HL-60 (cell line): ENCODE results near the gene ANKRD23.

Experiments
- DNase-seq, 2 experiments: peaks; one replicate each; pipeline ENCODE4 v3.0.0-alpha.2; 2010 to 2020; ENCODE audit warnings: low read depth in 1 of 2, low spot score in 1 of 2
- H3K27ac ChIP-seq: fragments of 250-450 bp; sonication (Bioruptor Pico); replicated peaks from 2 replicates; pipeline ENCODE4 v1.5.1; 2020; ENCODE audit warnings: mild to moderate bottlenecking, moderate library complexity
- H3K27me3 ChIP-seq: fragments of 250-450 bp; sonication (Bioruptor Pico); 2 replicates; pipeline ENCODE4 v1.5.1; 2021; ENCODE audit warnings: mild to moderate bottlenecking, moderate library complexity; ENCODE audit not compliant: insufficient read depth, poor library complexity, severe bottlenecking
- H3K4me3 ChIP-seq: replicated peaks from 2 replicates; pipeline ENCODE4 v1.5.1; 2011; ENCODE audit warnings: mild to moderate bottlenecking, control low read depth, low read length; ENCODE audit not compliant: insufficient read depth
- CTCF ChIP-seq: IDR thresholded peaks from one replicate; pipeline ENCODE4 v1.5.1; 2011; ENCODE audit warnings: low read length, control low read depth, inconsistent platforms; ENCODE audit not compliant: insufficient read depth
- GABPA ChIP-seq: IDR thresholded peaks from 2 replicates; pipeline ENCODE4 v1.6.1; 2012; ENCODE audit warnings: low read depth
- POLR2AphosphoS5 ChIP-seq: IDR thresholded peaks from 2 replicates; pipeline ENCODE4 v1.6.1; 2012; ENCODE audit warnings: low read depth
- SPI1 ChIP-seq: IDR thresholded peaks from 2 replicates; pipeline ENCODE4 v1.6.1; 2012; ENCODE audit warnings: low read depth, mild to moderate bottlenecking, borderline replicate concordance
- TF ChIP-seq, protein P1 (sequence below): IDR thresholded peaks from 2 replicates; pipeline ENCODE4 v1.6.1; 2012; ENCODE audit warnings: low read depth; ENCODE audit not compliant: insufficient replicate concordance

Gene ANKRD23

DNA sequence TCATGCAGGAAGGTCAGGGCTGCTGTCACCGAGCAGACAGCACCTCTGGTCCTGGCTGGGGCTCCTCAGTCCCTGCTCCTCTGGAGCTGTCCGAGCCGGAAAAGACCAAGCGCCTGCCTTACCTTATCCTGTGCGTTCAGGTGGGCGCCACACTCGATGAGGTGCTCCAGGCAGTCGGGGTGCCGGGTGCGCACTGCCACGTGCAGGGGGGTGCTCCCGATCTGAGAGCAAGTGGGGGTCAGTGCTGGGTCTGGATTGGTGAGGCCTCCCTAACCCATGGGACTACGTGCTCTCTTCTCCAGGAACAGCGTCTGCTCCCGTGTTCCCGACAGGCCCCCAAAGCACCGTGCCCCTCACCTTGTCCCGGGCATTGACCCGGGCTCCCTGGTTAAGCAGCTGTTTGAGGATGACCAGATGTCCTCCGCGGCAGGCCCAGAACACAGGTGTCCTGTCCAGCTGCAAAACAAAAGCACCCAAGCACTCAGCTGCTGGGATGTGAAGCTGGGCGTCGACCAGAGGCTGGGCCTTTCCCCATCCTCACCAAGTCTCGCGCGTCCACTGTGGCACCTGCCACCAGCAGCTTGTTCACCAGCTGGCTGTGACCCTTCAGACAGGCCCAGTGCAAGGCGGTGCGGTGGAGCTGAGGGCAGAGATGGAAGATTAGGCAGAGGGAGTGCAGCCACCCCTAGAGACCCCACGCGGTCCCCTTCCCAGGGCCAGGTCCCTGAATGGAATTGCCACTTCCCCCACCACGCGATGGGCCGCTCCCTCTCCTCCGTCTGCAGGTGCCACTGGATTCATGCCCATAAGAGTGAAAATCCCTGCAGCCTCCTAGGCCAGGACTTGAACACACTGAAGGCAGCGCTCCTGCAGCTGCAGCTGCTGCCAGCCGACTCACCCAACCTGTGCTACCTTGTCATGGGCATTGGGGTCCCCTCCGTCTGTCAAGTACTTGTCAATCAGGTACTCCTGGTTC is 3.7 kb downstream of the ANKRD23 start:
- peak overlapping the region; percentile 38 for H3K27ac ChIP-seq
- TF ChIP-seq CTCF (no peak), GABPA (no peak), SPI1 (no peak), POLR2AphosphoS5 (no peak)
- TF ChIP-seq, protein P1, sequence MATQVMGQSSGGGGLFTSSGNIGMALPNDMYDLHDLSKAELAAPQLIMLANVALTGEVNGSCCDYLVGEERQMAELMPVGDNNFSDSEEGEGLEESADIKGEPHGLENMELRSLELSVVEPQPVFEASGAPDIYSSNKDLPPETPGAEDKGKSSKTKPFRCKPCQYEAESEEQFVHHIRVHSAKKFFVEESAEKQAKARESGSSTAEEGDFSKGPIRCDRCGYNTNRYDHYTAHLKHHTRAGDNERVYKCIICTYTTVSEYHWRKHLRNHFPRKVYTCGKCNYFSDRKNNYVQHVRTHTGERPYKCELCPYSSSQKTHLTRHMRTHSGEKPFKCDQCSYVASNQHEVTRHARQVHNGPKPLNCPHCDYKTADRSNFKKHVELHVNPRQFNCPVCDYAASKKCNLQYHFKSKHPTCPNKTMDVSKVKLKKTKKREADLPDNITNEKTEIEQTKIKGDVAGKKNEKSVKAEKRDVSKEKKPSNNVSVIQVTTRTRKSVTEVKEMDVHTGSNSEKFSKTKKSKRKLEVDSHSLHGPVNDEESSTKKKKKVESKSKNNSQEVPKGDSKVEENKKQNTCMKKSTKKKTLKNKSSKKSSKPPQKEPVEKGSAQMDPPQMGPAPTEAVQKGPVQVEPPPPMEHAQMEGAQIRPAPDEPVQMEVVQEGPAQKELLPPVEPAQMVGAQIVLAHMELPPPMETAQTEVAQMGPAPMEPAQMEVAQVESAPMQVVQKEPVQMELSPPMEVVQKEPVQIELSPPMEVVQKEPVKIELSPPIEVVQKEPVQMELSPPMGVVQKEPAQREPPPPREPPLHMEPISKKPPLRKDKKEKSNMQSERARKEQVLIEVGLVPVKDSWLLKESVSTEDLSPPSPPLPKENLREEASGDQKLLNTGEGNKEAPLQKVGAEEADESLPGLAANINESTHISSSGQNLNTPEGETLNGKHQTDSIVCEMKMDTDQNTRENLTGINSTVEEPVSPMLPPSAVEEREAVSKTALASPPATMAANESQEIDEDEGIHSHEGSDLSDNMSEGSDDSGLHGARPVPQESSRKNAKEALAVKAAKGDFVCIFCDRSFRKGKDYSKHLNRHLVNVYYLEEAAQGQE, result no peak
- H3K27me3 ChIP-seq, result no peaks in the 10 kb centered on the region
- H3K4me3 ChIP-seq, result no peak overlapping the region
- no peak for DNase-seq

- DNase-seq, result peak; percentile 82 to 89
- H3K27me3 ChIP-seq, result no peaks in the 10 kb centered on the region
- TF ChIP-seq CTCF, result no peak
- TF ChIP-seq GABPA, result no peak
- TF ChIP-seq, protein P1, result no peak
- TF ChIP-seq SPI1, result peak; percentile 12; the same call in 1 of the 2 replicates
- peak; percentile 60 for TF ChIP-seq POLR2AphosphoS5
- peak overlapping the region; percentile 38 for H3K27ac ChIP-seq
- H3K4me3 ChIP-seq, result peak overlapping the region; percentile 19
Measured at GRCh38 chr2:96839293-96839874, 4.4 kb downstream of the ANKRD23 start.

DNA sequence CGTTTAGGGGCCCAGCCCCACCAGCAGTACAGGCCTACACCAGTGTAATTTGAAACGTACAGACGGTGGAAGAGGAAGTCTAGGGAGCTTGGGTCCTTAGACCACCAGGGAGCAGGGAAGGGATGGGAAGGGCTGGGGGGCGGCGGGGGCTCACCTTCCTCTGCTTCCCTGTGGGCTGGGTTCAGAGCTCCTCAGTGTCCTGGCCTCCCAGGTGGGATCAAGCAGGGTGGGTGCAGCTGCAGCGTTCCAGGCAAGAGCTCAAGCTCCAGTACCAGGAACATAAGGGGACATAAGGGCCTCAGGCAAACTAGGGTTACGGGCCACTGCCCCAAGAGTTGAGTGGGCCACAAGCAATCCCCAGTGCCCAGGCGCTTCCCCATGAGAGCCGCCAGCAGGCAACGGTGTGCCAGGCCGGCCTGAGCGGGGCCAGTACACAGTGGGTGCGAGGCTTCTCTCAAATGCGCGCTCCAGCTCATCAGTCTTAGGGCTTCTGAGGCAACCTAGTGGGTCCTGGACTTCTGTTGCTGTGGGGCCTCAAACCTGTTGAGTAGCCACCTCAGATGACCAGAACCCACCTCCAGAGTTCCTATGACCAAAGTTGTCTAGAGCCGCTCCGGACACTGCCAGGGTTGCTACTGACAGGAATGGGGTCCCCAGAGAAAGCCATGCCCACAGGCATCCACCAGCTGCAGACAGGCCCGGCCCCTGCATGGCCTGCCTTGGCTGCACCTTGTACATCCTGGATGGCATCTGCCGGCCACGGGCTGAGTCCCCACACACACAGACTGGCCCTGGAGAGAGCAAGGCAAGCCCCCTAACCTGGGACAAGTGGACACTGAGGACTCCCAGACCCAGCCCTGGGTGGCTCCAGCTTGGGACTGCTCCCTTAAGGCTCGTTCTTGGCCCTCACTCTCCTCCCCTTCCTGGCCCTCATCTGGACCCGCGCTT is 5.2 kb downstream of the ANKRD23 start:
- no peaks in the 10 kb centered on the region for H3K27me3 ChIP-seq
- H3K4me3 ChIP-seq, result no peak overlapping the region
- no peak for DNase-seq
- no peak overlapping the region for H3K27ac ChIP-seq
- TF ChIP-seq, protein P1, result no peak
- no peak for TF ChIP-seq SPI1
- TF ChIP-seq CTCF, result no peak
- no peak for TF ChIP-seq POLR2AphosphoS5
